HepG2 (cell line): ENCODE data around the gene KDM3B. TPM values are rescaled to one million over a fixed set of nuclear protein-coding genes. Genes with fewer than 3 reads are reported as not detected.

Experiments
- ATM ChIP-seq: fragments of 450-650 bp; IDR thresholded peaks from 2 replicates; pipeline ENCODE4 v1.7.1; 2017; ENCODE audit warnings: mild to moderate bottlenecking, borderline replicate concordance
- CREBL2 ChIP-seq: sonication (generic); formaldehyde crosslinking; IDR thresholded peaks from 2 replicates; pipeline ENCODE4 v1.8.1; 2023; ENCODE audit warnings: missing genetic modification reagents, mild to moderate bottlenecking, borderline replicate concordance
- CTCF ChIP-seq: sonication (generic); formaldehyde crosslinking; IDR thresholded peaks from 2 replicates; pipeline ENCODE4 v1.5.0; 2020; ENCODE audit warnings: mild to moderate bottlenecking, missing genetic modification reagents, moderate library complexity
- DDIT3 ChIP-seq: sonication (generic); formaldehyde crosslinking; IDR thresholded peaks from 2 replicates; pipeline ENCODE4 v1.4.0; 2020; ENCODE audit warnings: mild to moderate bottlenecking, missing genetic modification reagents
- ERF ChIP-seq: IDR thresholded peaks from 2 replicates; pipeline ENCODE4 v1.6.1; 2018; ENCODE audit warnings: missing biosample characterization, missing genetic modification reagents
- MEIS2 ChIP-seq: sonication (generic); formaldehyde crosslinking; IDR thresholded peaks from 2 replicates; pipeline ENCODE4 v1.9.0; 2021; ENCODE audit warnings: mild to moderate bottlenecking, missing genetic modification reagents
- SAFB2 ChIP-seq: sonication (generic); formaldehyde crosslinking; IDR thresholded peaks from 2 replicates; pipeline ENCODE4 v1.5.1; 2020; ENCODE audit warnings: missing genetic modification reagents, low read depth, mild to moderate bottlenecking, borderline replicate concordance
- SRSF4 ChIP-seq: fragments of 200-400 bp; formaldehyde crosslinking; IDR thresholded peaks from one replicate; pipeline ENCODE4 v1.6.1; 2018; ENCODE audit warnings: mild to moderate bottlenecking, low read depth, low read length, moderate library complexity; ENCODE audit not compliant: poor library complexity, severe bottlenecking
- TFE3 ChIP-seq: IDR thresholded peaks from 2 replicates; pipeline ENCODE4 v1.6.1; 2016
- YEATS4 ChIP-seq: sonication (generic); formaldehyde crosslinking; IDR thresholded peaks from 2 replicates; pipeline ENCODE4 v1.4.0; 2020; ENCODE audit warnings: missing genetic modification reagents, borderline replicate concordance
- ZNF318 ChIP-seq: sonication (generic); formaldehyde crosslinking; IDR thresholded peaks from 2 replicates; pipeline ENCODE4 v1.4.0; 2020; ENCODE audit warnings: mild to moderate bottlenecking, missing genetic modification reagents
- ZNF552 ChIP-seq: sonication (generic); formaldehyde crosslinking; IDR thresholded peaks from 2 replicates; pipeline ENCODE4 v1.9.0; 2022; ENCODE audit warnings: missing genetic modification reagents, mild to moderate bottlenecking, borderline replicate concordance
- ZNF619 ChIP-seq: sonication (generic); formaldehyde crosslinking; IDR thresholded peaks from 2 replicates; pipeline ENCODE4 v1.4.0; 2020; ENCODE audit warnings: mild to moderate bottlenecking, missing genetic modification reagents
- ZNF644 ChIP-seq: IDR thresholded peaks from 2 replicates; pipeline ENCODE4 v1.6.1; 2016; ENCODE audit warnings: low read depth
- ZSCAN20 ChIP-seq: sonication (generic); formaldehyde crosslinking; IDR thresholded peaks from 2 replicates; pipeline ENCODE4 v1.4.0; 2020; ENCODE audit warnings: missing genetic modification reagents, mild to moderate bottlenecking, borderline replicate concordance
- polyA plus RNA-seq, 8 experiments: library from polyadenylated mRNA; depleted of rRNA in 3 of 8; stranded (reverse) in 7 of 8; unstranded in 1 of 8; fragments of >200 nt; fragmentation: Illumina TruSeq in 4 of 8; extraction: Trizol in 4 of 8; gene quantifications; 2 replicates each; pipeline versions ENCODE4 v1.2.1 to v1.2.3, GENCODE V29; 2011 to 2016; ENCODE audit warnings: low read depth in 4 of 8, missing spikeins in 1 of 8, mixed read lengths in 1 of 8; ENCODE audit not compliant: insufficient read depth in 1 of 8
- total RNA-seq, 5 experiments: library from RNA; depleted of rRNA; stranded (reverse); fragments of >200 nt; fragmentation: Illumina TruSeq; extraction: Trizol; gene quantifications; 2 replicates each; pipeline ENCODE4 v1.2.3, GENCODE V29; 2016; ENCODE audit warnings: low read depth in 1 of 5

Gene KDM3B
- total and polyA plus RNA-seq, 2 of the 13 experiments (the other 11 are each of a cell fraction or from before 2014, with no cell fraction given), result 19.7 to 34.3 TPM

GRCh38 chr5:138352071-138352721 is at the start of gene KDM3B (continued):
- TF ChIP-seq DDIT3 (CRISPR knock-in tag), result no peak
- 0 out of 2 replicates have a peak, but pooled peaks have one; percentile 14 for TF ChIP-seq YEATS4
- TF ChIP-seq ZSCAN20 (CRISPR knock-in tag), result no peak
- TF ChIP-seq ZNF644 (CRISPR knock-in tag), result peak; percentile 68; the same call in 1 of the 2 replicates
- 0 out of 2 replicates have a peak, but pooled peaks have one; percentile 43 for TF ChIP-seq ZNF619
- peak; percentile 75; the same call in 1 of the 2 replicates for TF ChIP-seq MEIS2 (CRISPR knock-in tag)
- TF ChIP-seq SAFB2, result peak; percentile 52; the same call in 1 of the 2 replicates
- no peak for TF ChIP-seq ZNF318 (CRISPR knock-in tag)
- TF ChIP-seq ERF (CRISPR knock-in tag), result peak; percentile 65
- no peak for TF ChIP-seq ATM
- no peak for TF ChIP-seq SRSF4
- TF ChIP-seq CREBL2 (CRISPR knock-in tag), result no peak
- TF ChIP-seq TFE3 (CRISPR knock-in tag), result no peak
- peak; percentile 90 for TF ChIP-seq CTCF (CRISPR knock-in tag)
- no peak for TF ChIP-seq ZNF552 (CRISPR knock-in tag)
